ENCODE measurements around the gene CREBBP. TPM values are rescaled to one million over a fixed set of nuclear protein-coding genes. Genes with fewer than 3 reads are reported as not detected.

CREBBP gene
- total and polyA plus RNA-seq, 5 experiments from 2014 or later = 2.9 to 167 (median 12.0) TPM

- H3K4me3 Mint-ChIP-seq = no peak overlapping the region
- POLR2A ChIA-PET = interaction anchor here (0.7 kb wide), 1 partner anchor 125 kb away, joined by 3 read pairs; no protein-coding TSS in a partner anchor
- DNase-seq (no peak), ATAC-seq (no peak)
- H3K27ac Mint-ChIP-seq = peak overlapping the region in 2 of 10 donors; percentile 28 to 48
- peaks cover 0 to 14% (median 10%) of the 10 kb centered on the region in 4 donors for H3K4me1 Mint-ChIP-seq
- peaks cover 0 to 94% (median 20%) of the 10 kb centered on the region in 3 donors for H3K36me3 Mint-ChIP-seq
- no peaks in the 10 kb centered on the region for H3K27me3 Mint-ChIP-seq
- H3K9me3 Mint-ChIP-seq = no peaks in the 10 kb centered on the region
These were observed 134.7 kb downstream of the CREBBP start for GRCh38 chr16:3745751-3746355.

DNA sequence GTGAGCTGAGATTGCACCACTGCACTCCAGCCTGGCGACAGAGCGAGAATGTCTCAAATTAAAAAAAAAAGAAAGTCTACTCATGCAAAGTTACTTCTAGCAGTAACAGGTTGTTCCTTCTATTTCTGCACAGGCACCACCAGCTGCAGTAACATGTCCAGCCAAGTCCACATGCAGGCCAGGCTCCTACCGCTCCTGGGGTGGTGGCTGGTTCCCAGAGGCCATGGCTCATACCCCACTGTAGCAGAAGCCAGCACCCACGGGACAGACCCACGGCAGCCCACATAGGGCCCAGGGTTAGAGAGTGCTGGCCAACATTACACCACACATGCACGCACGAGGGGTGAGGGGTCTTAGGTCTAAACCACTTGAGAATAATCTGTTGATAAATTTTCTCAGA is 136.5 kb downstream of the CREBBP start:
- no peak for ATAC-seq
- Mint-ChIP-seq H3K9me3 (no peaks in the 10 kb centered on the region), H3K4me1 (peaks cover 0 to 10% (median 2%) of the 10 kb centered on the region in 4 donors), H3K4me3 (no peak overlapping the region), H3K27me3 (no peaks in the 10 kb centered on the region), H3K36me3 (peaks cover 0 to 96% (median 18%) of the 10 kb centered on the region in 3 donors), H3K27ac (no peak overlapping the region)
- POLR2A ChIA-PET = no interaction called here
- no peak for DNase-seq

- no peaks in the 10 kb centered on the region for H3K9me3 Mint-ChIP-seq
- POLR2A ChIA-PET = no interaction called here
- peaks cover 0 to 7% (median 1%) of the 10 kb centered on the region in 4 donors for H3K4me1 Mint-ChIP-seq
- no peak overlapping the region for H3K4me3 Mint-ChIP-seq
- peaks cover 0 to 98% (median 23%) of the 10 kb centered on the region in 3 donors for H3K36me3 Mint-ChIP-seq
- ATAC-seq (no peak), DNase-seq (no peak)
- no peaks in the 10 kb centered on the region for H3K27me3 Mint-ChIP-seq
- H3K27ac Mint-ChIP-seq = peak overlapping the region in 1 of 10 donors; percentile 44
These were observed 139.6 kb downstream of the CREBBP start for GRCh38 chr16:3740934-3741333.

DNA sequence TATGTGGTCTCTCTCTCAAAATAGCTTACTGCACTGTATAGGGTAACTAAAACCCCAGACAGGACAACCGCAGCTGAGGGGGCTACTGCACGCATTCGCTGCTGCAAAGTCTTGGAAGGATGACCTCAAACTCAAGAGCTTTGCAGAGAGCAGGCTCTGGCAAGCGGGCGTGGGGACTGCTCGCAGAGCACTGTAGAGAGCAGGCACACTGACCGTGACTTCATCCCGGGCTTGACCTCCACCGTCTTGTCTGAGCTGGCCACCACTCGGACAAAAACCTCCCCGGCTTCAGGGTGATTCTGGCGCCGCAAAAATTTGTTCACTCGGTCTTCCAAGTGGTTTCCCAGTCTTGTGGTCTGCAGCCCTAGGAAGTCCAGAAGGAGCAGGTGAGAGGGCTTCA is 140.3 kb downstream of the CREBBP start:
- POLR2A ChIA-PET = no interaction called here
- Mint-ChIP-seq H3K4me1 (peaks cover 0 to 6% (median 1%) of the 10 kb centered on the region in 4 donors), H3K36me3 (peaks cover 0 to 98% (median 27%) of the 10 kb centered on the region in 3 donors), H3K4me3 (no peak overlapping the region), H3K9me3 (no peaks in the 10 kb centered on the region), H3K27ac (peak overlapping the region in 1 of 10 donors; percentile 83), H3K27me3 (no peaks in the 10 kb centered on the region)
- no peak for ATAC-seq
- no peak for DNase-seq

DNA sequence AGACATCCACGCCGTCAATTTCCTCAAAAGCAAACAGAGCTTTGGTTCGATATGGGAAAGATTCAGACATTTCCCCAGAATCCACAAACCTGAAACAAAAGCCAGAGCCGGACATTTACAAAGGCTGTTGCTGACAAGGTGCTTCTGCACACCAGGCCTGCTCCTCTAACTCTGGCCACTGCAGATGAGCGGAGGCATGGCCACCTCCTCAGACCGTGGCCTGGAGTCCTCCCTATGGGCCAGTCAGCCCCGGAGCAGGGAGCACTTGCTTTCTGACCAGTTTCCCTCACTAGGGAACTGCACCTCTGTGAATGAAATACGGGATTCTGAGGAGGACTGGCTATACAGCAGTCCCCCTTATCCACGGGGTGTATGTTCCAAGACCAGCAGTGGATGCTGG is 140.9 kb downstream of the CREBBP start:
- DNase-seq = no peak
- Mint-ChIP-seq H3K36me3 (peaks cover 0 to 98% (median 27%) of the 10 kb centered on the region in 3 donors), H3K27ac (no peak overlapping the region), H3K4me1 (peaks cover 0 to 6% (median 2%) of the 10 kb centered on the region in 4 donors), H3K9me3 (no peaks in the 10 kb centered on the region), H3K27me3 (no peaks in the 10 kb centered on the region), H3K4me3 (no peak overlapping the region)
- ATAC-seq = no peak
- POLR2A ChIA-PET = no interaction called here

DNA sequence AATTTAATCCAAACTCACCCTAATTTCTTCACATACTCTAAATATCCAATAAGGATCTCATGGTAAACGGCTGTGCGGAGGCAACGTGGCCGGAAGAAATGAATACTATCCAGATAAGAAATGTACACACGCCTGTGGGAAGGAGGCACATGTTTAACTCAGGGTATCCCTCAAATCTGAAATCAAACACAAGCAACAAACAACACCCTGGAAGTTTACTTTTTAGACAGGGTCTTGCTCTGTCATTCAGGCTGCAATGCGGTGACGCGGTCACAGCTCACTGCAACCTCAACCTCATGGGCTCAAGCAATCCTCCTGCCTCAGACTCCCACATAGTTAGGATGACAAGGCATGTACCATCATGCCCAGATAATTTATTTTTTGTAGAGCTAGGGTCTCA is 142.0 kb downstream of the CREBBP start:
- H3K27ac Mint-ChIP-seq = peak overlapping the region in 2 of 10 donors; percentile 29 to 71
- DNase-seq (no peak), ATAC-seq (no peak)
- peaks cover 0 to 7% (median 3%) of the 10 kb centered on the region in 4 donors for H3K4me1 Mint-ChIP-seq
- POLR2A ChIA-PET = interaction anchor here (1.4 kb wide), 1 partner anchor 21 kb away, joined by 3 read pairs; no protein-coding TSS in a partner anchor
- no peak overlapping the region for H3K4me3 Mint-ChIP-seq
- H3K9me3 Mint-ChIP-seq = no peaks in the 10 kb centered on the region
- no peaks in the 10 kb centered on the region for H3K27me3 Mint-ChIP-seq
- peaks cover 0 to 96% (median 26%) of the 10 kb centered on the region in 3 donors for H3K36me3 Mint-ChIP-seq

DNA sequence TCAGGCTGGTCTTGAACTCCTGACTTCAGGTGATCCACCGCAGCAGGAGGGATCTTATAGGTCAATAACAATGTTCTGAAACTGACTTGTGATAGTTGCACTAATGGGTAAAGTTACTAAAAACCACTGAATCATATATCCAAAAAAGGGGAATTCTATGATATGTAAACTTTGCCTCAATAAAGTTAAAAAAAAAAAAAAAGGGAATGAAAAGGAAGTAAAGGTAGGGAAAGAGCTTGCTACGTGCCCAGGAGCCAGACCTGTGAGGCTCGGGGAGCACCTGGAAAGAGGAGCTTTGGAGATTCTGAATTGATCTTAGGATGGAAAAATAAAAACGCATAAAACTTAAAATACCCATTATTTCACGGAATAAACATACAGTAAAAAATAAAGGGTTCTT is 142.4 kb downstream of the CREBBP start:
- Mint-ChIP-seq H3K9me3 (no peaks in the 10 kb centered on the region), H3K4me3 (no peak overlapping the region), H3K27ac (peak overlapping the region in 3 of 10 donors; percentile 29 to 48 (median 41)), H3K36me3 (peaks cover 0 to 95% (median 26%) of the 10 kb centered on the region in 3 donors), H3K4me1 (peaks cover 0 to 7% (median 3%) of the 10 kb centered on the region in 4 donors), H3K27me3 (no peaks in the 10 kb centered on the region)
- POLR2A ChIA-PET = interaction anchor here (1.4 kb wide), 1 partner anchor 20 kb away, joined by 3 read pairs; no protein-coding TSS in a partner anchor
- ATAC-seq (no peak), DNase-seq (no peak)

DNA sequence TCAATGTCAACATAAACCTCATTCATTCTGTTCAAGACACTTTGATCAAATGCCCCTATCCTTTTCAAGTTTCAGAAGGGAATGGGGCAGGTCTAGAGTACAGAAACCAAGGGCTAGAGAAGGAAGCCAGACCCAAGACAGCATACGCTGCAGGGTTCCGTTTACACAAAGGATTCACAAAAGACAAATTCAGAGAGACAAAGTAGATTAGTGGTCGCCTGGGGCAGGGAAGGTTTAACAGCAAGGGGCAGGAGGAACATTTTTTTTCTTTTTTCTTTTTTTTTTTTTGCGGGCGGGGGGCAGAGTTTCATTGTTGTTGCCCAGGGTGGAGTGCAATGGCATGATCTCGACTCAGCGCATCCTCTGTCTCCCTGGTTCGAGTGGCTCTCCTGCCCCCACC is 143.3 kb downstream of the CREBBP start:
- no peak overlapping the region for H3K4me3 Mint-ChIP-seq
- H3K36me3 Mint-ChIP-seq = peaks cover 0 to 95% (median 22%) of the 10 kb centered on the region in 3 donors
- ATAC-seq (no peak), DNase-seq (peak in 1 of 10 donors; percentile 2)
- no peaks in the 10 kb centered on the region for H3K27me3 Mint-ChIP-seq
- peak overlapping the region in 4 of 10 donors; percentile 27 to 65 (median 44) for H3K27ac Mint-ChIP-seq
- H3K9me3 Mint-ChIP-seq = no peaks in the 10 kb centered on the region
- peaks cover 0 to 7% (median 3%) of the 10 kb centered on the region in 4 donors for H3K4me1 Mint-ChIP-seq
- POLR2A ChIA-PET = interaction anchor here (1.4 kb wide), 1 partner anchor 19 kb away, joined by 3 read pairs; no protein-coding TSS in a partner anchor

DNA sequence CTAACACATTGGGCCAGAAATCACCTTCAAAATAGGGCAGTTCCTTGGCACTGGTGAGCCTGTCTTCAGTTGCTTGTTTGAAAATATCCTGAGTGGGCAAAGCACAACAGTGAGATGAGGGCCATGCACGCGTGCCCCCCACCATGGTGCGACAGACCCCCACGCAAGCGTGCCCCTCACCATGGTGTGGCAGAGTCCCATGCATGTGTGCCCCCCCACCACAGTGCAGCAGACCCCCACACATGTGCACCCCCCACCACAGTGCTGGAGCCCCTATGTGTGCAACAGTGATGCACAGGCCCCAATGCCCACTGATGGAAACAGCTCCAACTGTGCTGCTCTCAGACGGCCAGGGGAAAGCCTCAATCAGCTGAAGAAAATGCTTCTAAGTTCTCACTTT is 144.4 kb downstream of the CREBBP start:
- Mint-ChIP-seq H3K36me3 (peaks cover 0 to 95% (median 21%) of the 10 kb centered on the region in 3 donors), H3K4me3 (no peak overlapping the region), H3K27me3 (no peaks in the 10 kb centered on the region), H3K27ac (peak overlapping the region in 3 of 10 donors; percentile 9 to 73 (median 25)), H3K4me1 (peaks cover 0 to 9% (median 3%) of the 10 kb centered on the region in 4 donors), H3K9me3 (no peaks in the 10 kb centered on the region)
- no peak for ATAC-seq
- DNase-seq = no peak
- POLR2A ChIA-PET = no interaction called here

DNA sequence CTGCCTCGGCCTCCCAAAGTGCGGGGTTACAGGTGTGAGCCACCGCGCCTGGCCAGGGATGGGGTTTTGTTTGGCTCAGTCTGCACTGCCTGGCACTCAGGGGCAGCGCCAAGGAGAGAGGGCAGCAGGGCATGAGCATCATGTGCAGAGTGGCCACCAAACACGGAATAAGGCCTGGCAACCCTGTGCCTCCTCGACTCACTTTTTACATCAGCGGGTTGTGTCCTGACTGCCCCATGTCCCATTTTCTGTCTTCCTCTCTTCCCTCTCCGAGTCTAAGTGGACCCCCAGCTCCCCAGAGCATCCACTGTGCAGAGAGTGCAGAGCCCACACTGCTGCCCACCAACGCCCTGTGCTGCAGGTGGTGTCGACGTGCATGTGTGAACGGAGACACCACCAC is 145.0 kb downstream of the CREBBP start:
- no peaks in the 10 kb centered on the region for H3K27me3 Mint-ChIP-seq
- peaks cover 0 to 9% (median 3%) of the 10 kb centered on the region in 4 donors for H3K4me1 Mint-ChIP-seq
- no peak for ATAC-seq
- no peaks in the 10 kb centered on the region for H3K9me3 Mint-ChIP-seq
- DNase-seq = no peak
- H3K36me3 Mint-ChIP-seq = peaks cover 0 to 93% (median 19%) of the 10 kb centered on the region in 3 donors
- POLR2A ChIA-PET = no interaction called here
- H3K27ac Mint-ChIP-seq = peak overlapping the region in 3 of 10 donors; percentile 9 to 78 (median 11)
- no peak overlapping the region for H3K4me3 Mint-ChIP-seq

DNA sequence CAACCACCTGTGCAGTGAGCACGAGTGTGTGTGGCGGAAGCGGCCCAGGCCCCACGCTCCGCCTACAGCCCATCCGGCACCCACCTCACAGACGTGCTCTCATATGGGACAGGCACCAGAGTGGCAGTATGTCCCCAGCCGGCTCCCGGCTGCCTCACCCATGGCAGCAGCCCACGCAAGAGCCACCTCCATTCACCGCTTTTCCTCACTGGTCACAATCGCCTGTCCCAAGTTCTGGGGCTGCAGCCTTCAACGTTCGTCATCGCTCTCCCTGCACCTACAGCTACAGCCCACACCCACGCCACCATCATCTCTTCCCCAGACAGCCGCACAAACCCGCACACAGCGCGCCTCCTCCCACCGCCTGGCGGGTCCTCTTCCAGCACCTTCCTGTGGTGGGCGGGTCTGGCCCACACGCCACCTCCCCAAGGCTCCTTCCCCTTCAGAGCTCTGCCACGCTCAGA is 145.7 kb downstream of the CREBBP start:
- Mint-ChIP-seq H3K4me3 (peak overlapping the region in 1 of 10 donors; percentile 10), H3K27me3 (no peaks in the 10 kb centered on the region), H3K36me3 (peaks cover 0 to 94% (median 19%) of the 10 kb centered on the region in 3 donors), H3K4me1 (peaks cover 0 to 11% (median 3%) of the 10 kb centered on the region in 4 donors), H3K9me3 (no peaks in the 10 kb centered on the region), H3K27ac (peak overlapping the region in 3 of 10 donors; percentile 37 to 78 (median 70))
- ATAC-seq = no peak
- POLR2A ChIA-PET = no interaction called here
- no peak for DNase-seq

DNA sequence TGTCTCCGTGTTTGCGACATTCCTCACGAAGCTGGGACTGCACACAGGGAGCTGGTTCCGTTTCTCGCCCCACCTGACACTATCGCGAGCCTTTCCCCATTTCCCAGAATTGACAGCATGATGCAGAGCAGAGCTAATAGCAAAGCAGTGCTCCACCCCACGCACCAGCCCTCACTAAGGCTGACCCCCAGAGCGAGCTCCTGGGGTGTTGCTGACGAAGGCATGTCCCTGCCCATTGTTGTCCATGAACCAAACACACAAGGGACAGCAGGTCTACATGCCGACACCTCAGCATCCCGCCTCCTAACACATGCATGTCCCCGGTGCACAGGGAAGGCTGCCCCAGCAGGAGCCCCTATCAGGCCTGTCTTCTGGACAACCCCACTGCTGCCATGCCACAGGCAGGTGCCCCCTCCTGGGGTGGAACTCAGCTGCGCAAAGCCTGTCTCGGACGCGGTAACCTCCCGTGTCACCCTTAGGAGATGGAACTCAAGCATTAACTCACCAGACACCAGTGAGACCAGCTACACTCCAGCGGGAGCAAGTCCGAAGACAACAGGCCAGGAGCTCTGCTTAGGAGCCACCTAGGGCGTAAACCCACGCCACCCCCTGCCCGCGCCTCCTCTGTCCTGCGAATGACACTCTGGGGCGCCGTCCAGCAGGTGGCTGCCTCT is 146.3 kb downstream of the CREBBP start:
- Mint-ChIP-seq H3K36me3 (peaks cover 0 to 94% (median 19%) of the 10 kb centered on the region in 3 donors), H3K4me3 (peak overlapping the region in 1 of 10 donors; percentile 41)
- POLR2A ChIA-PET = interaction anchor here (0.6 kb wide), 1 partner anchor 35 kb away, joined by 4 read pairs; no protein-coding TSS in a partner anchor

More for the DNA sequence above, 146.3 kb downstream of the CREBBP start:
- Mint-ChIP-seq H3K27ac (peak overlapping the region in 3 of 10 donors; percentile 14 to 85 (median 57)), H3K27me3 (no peaks in the 10 kb centered on the region), H3K9me3 (no peaks in the 10 kb centered on the region), H3K4me1 (peaks cover 0 to 11% (median 3%) of the 10 kb centered on the region in 4 donors)
- no peak for ATAC-seq
- DNase-seq = peak in 1 of 10 donors; percentile 6
